Tibial nerve (tissue), 3 donors: ENCODE data around the gene SZRD1.

Experiments
- CTCF ChIP-seq, 5 experiments: fragments of 200-600 bp in 3 of 5; fragments of 450-650 bp in 2 of 5; sonication (generic) in 3 of 5; IDR thresholded peaks; one replicate each; pipeline ENCODE4 v1.5.1; 2016 to 2019; ENCODE audit warnings: antibody characterized with exemption in 5 of 5, mild to moderate bottlenecking in 3 of 5, moderate library complexity in 2 of 5
- POLR2A ChIP-seq, 2 donors: fragments of 450-650 bp; IDR thresholded peaks; one replicate each; pipeline ENCODE4 v1.6.1; 2017; ENCODE audit warnings: antibody characterized with exemption in 2 of 2, mild to moderate bottlenecking in 2 of 2, moderate library complexity in 2 of 2

GRCh38 chr1:16441282-16441665 lies 74.2 kb downstream of the SZRD1 start:
- TF ChIP-seq CTCF (IDR thresholded peaks at IDR 0.05) (no peak), POLR2A (IDR thresholded peaks at IDR 0.05) (no peak)
